GM23338 (cell line): Measurements from ENCODE around the gene ZMYND8.
"Not testable (repeated sequence)": the region's sequence is repeated elsewhere in the genome, so short reads cannot be mapped to it uniquely, and the experiment has no call there.

Experiments used
- CREB1 ChIP-seq: fragments of 250-450 bp; sonication (Bioruptor Pico); IDR thresholded peaks from 2 replicates; pipeline ENCODE4 v1.5.0; 2020; ENCODE audit warnings: low read depth, mild to moderate bottlenecking, moderate library complexity
- EZH2 ChIP-seq: fragments of 200-600 bp; sonication (generic); IDR thresholded peaks from one replicate; pipeline ENCODE4 v1.8.0; 2017; ENCODE audit warnings: antibody characterized with exemption, mild to moderate bottlenecking, low read depth; ENCODE audit not compliant: unreplicated experiment
- EZH2phosphoT487 ChIP-seq: fragments of 200-600 bp; sonication (generic); IDR thresholded peaks from one replicate; pipeline ENCODE4 v1.8.1; 2018; ENCODE audit warnings: antibody characterized with exemption; ENCODE audit not compliant: unreplicated experiment
- JUNB ChIP-seq: IDR thresholded peaks from one replicate; pipeline ENCODE4 v1.6.1; 2016; ENCODE audit warnings: antibody characterized with exemption; ENCODE audit not compliant: unreplicated experiment
- NANOG ChIP-seq: IDR thresholded peaks from 2 replicates; pipeline ENCODE4 v1.6.1; 2016; ENCODE audit warnings: antibody characterized with exemption, borderline replicate concordance
- POLR2AphosphoS5 ChIP-seq: IDR thresholded peaks from 2 replicates; pipeline ENCODE4 v1.6.1; 2016; ENCODE audit warnings: antibody characterized with exemption, low read depth
- STAT1 ChIP-seq: IDR thresholded peaks from one replicate; pipeline ENCODE4 v1.6.1; 2016; ENCODE audit warnings: antibody characterized with exemption; ENCODE audit not compliant: unreplicated experiment
- ZNF114 ChIP-seq: fragments of 250-450 bp; sonication (Bioruptor Pico); IDR thresholded peaks from 2 replicates; pipeline ENCODE4 v1.5.0; 2020; ENCODE audit warnings: mild to moderate bottlenecking, moderate library complexity
- TF ChIP-seq, protein P1 (sequence below), 2 experiments: fragments of 200-600 bp in 1 of 2; sonication (generic) in 1 of 2; conservative IDR thresholded peaks; 2 replicates each; pipeline versions ENCODE4 v1.5.1 to v1.6.1; 2016 to 2017; ENCODE audit warnings: antibody characterized with exemption in 2 of 2, low read depth in 2 of 2, mild to moderate bottlenecking in 2 of 2, moderate library complexity in 1 of 2
- TF ChIP-seq, protein P2 (sequence below): IDR thresholded peaks from one replicate; pipeline ENCODE4 v1.6.1; 2018; ENCODE audit warnings: antibody characterized with exemption; ENCODE audit not compliant: unreplicated experiment
- TF ChIP-seq, protein P3 (sequence below): fragments of 250-450 bp; sonication (Bioruptor Pico); IDR thresholded peaks from 2 replicates; pipeline ENCODE4 v1.5.0; 2020; ENCODE audit warnings: mild to moderate bottlenecking, moderate library complexity
- TF ChIP-seq, protein P4 (sequence below): IDR thresholded peaks from 2 replicates; pipeline ENCODE4 v1.6.1; 2016; ENCODE audit warnings: antibody characterized with exemption

DNA sequence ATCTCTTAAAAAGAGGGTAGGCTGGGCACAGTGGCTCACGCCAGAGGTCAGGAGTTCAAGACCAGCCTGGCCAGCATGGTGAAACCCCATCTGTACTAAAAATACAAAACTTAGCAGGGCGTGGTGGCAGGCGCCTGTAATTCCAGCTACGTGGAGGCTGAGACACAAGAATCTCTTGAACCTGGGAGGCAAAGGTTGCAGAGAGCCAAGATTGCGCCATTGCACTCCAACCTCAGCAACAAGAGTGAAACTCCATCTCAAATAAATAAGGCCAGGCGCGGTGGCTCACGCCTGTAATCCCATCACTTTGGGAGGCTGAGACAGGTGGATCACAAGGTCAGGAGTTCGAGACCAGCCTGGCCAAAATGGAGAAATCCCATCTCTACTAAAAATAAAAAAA, 48.9 kb downstream of the ZMYND8 start:
- TF ChIP-seq, protein P1, sequence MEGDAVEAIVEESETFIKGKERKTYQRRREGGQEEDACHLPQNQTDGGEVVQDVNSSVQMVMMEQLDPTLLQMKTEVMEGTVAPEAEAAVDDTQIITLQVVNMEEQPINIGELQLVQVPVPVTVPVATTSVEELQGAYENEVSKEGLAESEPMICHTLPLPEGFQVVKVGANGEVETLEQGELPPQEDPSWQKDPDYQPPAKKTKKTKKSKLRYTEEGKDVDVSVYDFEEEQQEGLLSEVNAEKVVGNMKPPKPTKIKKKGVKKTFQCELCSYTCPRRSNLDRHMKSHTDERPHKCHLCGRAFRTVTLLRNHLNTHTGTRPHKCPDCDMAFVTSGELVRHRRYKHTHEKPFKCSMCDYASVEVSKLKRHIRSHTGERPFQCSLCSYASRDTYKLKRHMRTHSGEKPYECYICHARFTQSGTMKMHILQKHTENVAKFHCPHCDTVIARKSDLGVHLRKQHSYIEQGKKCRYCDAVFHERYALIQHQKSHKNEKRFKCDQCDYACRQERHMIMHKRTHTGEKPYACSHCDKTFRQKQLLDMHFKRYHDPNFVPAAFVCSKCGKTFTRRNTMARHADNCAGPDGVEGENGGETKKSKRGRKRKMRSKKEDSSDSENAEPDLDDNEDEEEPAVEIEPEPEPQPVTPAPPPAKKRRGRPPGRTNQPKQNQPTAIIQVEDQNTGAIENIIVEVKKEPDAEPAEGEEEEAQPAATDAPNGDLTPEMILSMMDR (conservative IDR thresholded peaks at IDR 0.05; ENCODE audit: low read depth in 2 of 2) = not testable (repeated sequence)
- not testable (repeated sequence) for TF ChIP-seq POLR2AphosphoS5; EZH2; EZH2phosphoT487; CREB1 (CRISPR knock-in tag); JUNB; ZNF114 (CRISPR knock-in tag); NANOG; STAT1
- TF ChIP-seq, protein P2, sequence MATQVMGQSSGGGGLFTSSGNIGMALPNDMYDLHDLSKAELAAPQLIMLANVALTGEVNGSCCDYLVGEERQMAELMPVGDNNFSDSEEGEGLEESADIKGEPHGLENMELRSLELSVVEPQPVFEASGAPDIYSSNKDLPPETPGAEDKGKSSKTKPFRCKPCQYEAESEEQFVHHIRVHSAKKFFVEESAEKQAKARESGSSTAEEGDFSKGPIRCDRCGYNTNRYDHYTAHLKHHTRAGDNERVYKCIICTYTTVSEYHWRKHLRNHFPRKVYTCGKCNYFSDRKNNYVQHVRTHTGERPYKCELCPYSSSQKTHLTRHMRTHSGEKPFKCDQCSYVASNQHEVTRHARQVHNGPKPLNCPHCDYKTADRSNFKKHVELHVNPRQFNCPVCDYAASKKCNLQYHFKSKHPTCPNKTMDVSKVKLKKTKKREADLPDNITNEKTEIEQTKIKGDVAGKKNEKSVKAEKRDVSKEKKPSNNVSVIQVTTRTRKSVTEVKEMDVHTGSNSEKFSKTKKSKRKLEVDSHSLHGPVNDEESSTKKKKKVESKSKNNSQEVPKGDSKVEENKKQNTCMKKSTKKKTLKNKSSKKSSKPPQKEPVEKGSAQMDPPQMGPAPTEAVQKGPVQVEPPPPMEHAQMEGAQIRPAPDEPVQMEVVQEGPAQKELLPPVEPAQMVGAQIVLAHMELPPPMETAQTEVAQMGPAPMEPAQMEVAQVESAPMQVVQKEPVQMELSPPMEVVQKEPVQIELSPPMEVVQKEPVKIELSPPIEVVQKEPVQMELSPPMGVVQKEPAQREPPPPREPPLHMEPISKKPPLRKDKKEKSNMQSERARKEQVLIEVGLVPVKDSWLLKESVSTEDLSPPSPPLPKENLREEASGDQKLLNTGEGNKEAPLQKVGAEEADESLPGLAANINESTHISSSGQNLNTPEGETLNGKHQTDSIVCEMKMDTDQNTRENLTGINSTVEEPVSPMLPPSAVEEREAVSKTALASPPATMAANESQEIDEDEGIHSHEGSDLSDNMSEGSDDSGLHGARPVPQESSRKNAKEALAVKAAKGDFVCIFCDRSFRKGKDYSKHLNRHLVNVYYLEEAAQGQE = not testable (repeated sequence)
- TF ChIP-seq, protein P3, sequence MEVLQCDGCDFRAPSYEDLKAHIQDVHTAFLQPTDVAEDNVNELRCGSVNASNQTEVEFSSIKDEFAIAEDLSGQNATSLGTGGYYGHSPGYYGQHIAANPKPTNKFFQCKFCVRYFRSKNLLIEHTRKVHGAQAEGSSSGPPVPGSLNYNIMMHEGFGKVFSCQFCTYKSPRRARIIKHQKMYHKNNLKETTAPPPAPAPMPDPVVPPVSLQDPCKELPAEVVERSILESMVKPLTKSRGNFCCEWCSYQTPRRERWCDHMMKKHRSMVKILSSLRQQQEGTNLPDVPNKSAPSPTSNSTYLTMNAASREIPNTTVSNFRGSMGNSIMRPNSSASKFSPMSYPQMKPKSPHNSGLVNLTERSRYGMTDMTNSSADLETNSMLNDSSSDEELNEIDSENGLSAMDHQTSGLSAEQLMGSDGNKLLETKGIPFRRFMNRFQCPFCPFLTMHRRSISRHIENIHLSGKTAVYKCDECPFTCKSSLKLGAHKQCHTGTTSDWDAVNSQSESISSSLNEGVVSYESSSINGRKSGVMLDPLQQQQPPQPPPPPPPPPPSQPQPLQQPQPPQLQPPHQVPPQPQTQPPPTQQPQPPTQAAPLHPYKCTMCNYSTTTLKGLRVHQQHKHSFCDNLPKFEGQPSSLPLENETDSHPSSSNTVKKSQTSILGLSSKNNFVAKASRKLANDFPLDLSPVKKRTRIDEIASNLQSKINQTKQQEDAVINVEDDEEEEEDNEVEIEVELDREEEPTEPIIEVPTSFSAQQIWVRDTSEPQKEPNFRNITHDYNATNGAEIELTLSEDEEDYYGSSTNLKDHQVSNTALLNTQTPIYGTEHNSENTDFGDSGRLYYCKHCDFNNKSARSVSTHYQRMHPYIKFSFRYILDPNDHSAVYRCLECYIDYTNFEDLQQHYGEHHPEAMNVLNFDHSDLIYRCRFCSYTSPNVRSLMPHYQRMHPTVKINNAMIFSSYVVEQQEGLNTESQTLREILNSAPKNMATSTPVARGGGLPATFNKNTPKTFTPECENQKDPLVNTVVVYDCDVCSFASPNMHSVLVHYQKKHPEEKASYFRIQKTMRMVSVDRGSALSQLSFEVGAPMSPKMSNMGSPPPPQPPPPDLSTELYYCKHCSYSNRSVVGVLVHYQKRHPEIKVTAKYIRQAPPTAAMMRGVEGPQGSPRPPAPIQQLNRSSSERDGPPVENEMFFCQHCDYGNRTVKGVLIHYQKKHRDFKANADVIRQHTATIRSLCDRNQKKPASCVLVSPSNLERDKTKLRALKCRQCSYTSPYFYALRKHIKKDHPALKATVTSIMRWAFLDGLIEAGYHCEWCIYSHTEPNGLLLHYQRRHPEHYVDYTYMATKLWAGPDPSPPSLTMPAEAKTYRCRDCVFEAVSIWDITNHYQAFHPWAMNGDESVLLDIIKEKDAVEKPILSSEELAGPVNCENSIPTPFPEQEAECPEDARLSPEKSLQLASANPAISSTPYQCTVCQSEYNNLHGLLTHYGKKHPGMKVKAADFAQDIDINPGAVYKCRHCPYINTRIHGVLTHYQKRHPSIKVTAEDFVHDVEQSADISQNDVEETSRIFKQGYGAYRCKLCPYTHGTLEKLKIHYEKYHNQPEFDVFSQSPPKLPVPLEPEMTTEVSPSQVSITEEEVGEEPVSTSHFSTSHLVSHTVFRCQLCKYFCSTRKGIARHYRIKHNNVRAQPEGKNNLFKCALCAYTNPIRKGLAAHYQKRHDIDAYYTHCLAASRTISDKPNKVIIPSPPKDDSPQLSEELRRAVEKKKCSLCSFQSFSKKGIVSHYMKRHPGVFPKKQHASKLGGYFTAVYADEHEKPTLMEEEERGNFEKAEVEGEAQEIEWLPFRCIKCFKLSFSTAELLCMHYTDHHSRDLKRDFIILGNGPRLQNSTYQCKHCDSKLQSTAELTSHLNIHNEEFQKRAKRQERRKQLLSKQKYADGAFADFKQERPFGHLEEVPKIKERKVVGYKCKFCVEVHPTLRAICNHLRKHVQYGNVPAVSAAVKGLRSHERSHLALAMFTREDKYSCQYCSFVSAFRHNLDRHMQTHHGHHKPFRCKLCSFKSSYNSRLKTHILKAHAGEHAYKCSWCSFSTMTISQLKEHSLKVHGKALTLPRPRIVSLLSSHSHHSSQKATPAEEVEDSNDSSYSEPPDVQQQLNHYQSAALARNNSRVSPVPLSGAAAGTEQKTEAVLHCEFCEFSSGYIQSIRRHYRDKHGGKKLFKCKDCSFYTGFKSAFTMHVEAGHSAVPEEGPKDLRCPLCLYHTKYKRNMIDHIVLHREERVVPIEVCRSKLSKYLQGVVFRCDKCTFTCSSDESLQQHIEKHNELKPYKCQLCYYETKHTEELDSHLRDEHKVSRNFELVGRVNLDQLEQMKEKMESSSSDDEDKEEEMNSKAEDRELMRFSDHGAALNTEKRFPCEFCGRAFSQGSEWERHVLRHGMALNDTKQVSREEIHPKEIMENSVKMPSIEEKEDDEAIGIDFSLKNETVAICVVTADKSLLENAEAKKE = not testable (repeated sequence)
- TF ChIP-seq, protein P4, sequence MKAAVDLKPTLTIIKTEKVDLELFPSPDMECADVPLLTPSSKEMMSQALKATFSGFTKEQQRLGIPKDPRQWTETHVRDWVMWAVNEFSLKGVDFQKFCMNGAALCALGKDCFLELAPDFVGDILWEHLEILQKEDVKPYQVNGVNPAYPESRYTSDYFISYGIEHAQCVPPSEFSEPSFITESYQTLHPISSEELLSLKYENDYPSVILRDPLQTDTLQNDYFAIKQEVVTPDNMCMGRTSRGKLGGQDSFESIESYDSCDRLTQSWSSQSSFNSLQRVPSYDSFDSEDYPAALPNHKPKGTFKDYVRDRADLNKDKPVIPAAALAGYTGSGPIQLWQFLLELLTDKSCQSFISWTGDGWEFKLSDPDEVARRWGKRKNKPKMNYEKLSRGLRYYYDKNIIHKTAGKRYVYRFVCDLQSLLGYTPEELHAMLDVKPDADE = not testable (repeated sequence)
